Mesendoderm (in vitro differentiated cells): ENCODE results near the gene HES3.
A peak's percentile ranks its signal among the peaks of the same experiment; 100 is the strongest.

ENCODE experiments used
- DNase-seq: peaks from one replicate; pipeline ENCODE4 v3.0.0; 2013
- H2AK5ac ChIP-seq: 2 replicates; pipeline ENCODE4 v1.6.1; 2013; ENCODE audit warnings: low read length, inconsistent platforms
- H2BK120ac ChIP-seq: 2 replicates; pipeline ENCODE4 v1.6.1; 2013; ENCODE audit warnings: low read depth, mild to moderate bottlenecking, low read length, moderate library complexity, mixed read lengths
- H2BK15ac ChIP-seq: replicated peaks from 2 replicates; pipeline ENCODE4 v1.6.1; 2013; ENCODE audit warnings: low read depth, mild to moderate bottlenecking, moderate library complexity
- H2BK5ac ChIP-seq: 2 replicates; pipeline ENCODE4 v1.6.1; 2013; ENCODE audit warnings: low read length, inconsistent platforms
- H3K18ac ChIP-seq: 2 replicates; pipeline ENCODE4 v1.6.1; 2013; ENCODE audit warnings: mild to moderate bottlenecking, low read length, mixed read lengths
- H3K23ac ChIP-seq: one replicate; pipeline ENCODE4 v1.6.1; 2013; ENCODE audit warnings: low read length
- H3K27ac ChIP-seq: 2 replicates; pipeline ENCODE4 v1.5.1; 2013; ENCODE audit warnings: low read depth, mild to moderate bottlenecking, inconsistent platforms, low read length, moderate library complexity
- H3K27me3 ChIP-seq: 2 replicates; pipeline ENCODE4 v1.6.1; 2013; ENCODE audit warnings: low read length, control low read depth, mild to moderate bottlenecking, inconsistent platforms; ENCODE audit not compliant: insufficient read depth, poor library complexity
- H3K36me3 ChIP-seq: 2 replicates; pipeline ENCODE4 v1.6.1; 2013; ENCODE audit warnings: low read length, inconsistent platforms; ENCODE audit not compliant: control insufficient read depth, insufficient read depth
- H3K4ac ChIP-seq: one replicate; pipeline ENCODE4 v1.6.1; 2013; ENCODE audit warnings: low read depth, mild to moderate bottlenecking, low read length, moderate library complexity
- H3K4me1 ChIP-seq: 2 replicates; pipeline ENCODE4 v1.6.1; 2013; ENCODE audit warnings: low read depth, low read length, inconsistent platforms; ENCODE audit not compliant: control insufficient read depth
- H3K4me2 ChIP-seq: 2 replicates; pipeline ENCODE4 v1.6.1; 2013; ENCODE audit warnings: low read length
- H3K4me3 ChIP-seq: 2 replicates; pipeline ENCODE4 v1.5.1; 2013; ENCODE audit warnings: mild to moderate bottlenecking, low read length
- H3K56ac ChIP-seq: one replicate; pipeline ENCODE4 v1.6.1; 2013; ENCODE audit warnings: low read length
- H3K79me1 ChIP-seq: 2 replicates; pipeline ENCODE4 v1.6.1; 2013; ENCODE audit warnings: low read length, inconsistent platforms
- H3K79me2 ChIP-seq: 2 replicates; pipeline ENCODE4 v1.6.1; 2013; ENCODE audit warnings: mild to moderate bottlenecking, low read length; ENCODE audit not compliant: control insufficient read depth, insufficient read depth
- H3K9ac ChIP-seq: 2 replicates; pipeline ENCODE4 v1.6.1; 2013; ENCODE audit warnings: low read length, inconsistent platforms
- H4K5ac ChIP-seq: one replicate; pipeline ENCODE4 v1.6.1; 2013; ENCODE audit warnings: low read length
- H4K8ac ChIP-seq: one replicate; pipeline ENCODE4 v1.6.1; 2013; ENCODE audit warnings: low read depth, mild to moderate bottlenecking, control low read depth, low read length, moderate library complexity
- WGBS: extraction: QIAGEN DNeasy Blood & Tissue Kit; methylation state at CpG from one replicate; pipeline ENCODE4 v1.1.7; 2013; ENCODE audit warnings: low lambda C conversion rate, missing lambda C conversion rate; ENCODE audit not compliant: insufficient coverage; ENCODE audit errors: extremely low coverage; 5-methylcytosine and 5-hydroxymethylcytosine counted together

The HES3 gene

GRCh38 chr1:6263716-6264115 is 19.7 kb downstream of the HES3 start:
- Histone ChIP-seq H3K79me2 (no peaks in the 10 kb centered on the region), H4K5ac (no peak overlapping the region), H3K9ac (no peak overlapping the region), H2BK15ac (no peak overlapping the region), H3K56ac (no peak overlapping the region), H3K4me3 (no peak overlapping the region), H3K23ac (no peak overlapping the region), H4K8ac (no peak overlapping the region), H2AK5ac (no peak overlapping the region), H3K27ac (no peak overlapping the region), H3K4ac (no peak overlapping the region), H3K27me3 (no peaks in the 10 kb centered on the region), H3K4me2 (no peak overlapping the region), H2BK5ac (no peak overlapping the region), H3K4me1 (no peaks in the 10 kb centered on the region), H3K18ac (no peak overlapping the region), H3K79me1 (no peaks in the 10 kb centered on the region), H3K36me3 (no peaks in the 10 kb centered on the region), H2BK120ac (no peak overlapping the region)
- no CpG with 5 or more reads among the region's 7 CpGs for WGBS
- DNase-seq, result no peak

DNA sequence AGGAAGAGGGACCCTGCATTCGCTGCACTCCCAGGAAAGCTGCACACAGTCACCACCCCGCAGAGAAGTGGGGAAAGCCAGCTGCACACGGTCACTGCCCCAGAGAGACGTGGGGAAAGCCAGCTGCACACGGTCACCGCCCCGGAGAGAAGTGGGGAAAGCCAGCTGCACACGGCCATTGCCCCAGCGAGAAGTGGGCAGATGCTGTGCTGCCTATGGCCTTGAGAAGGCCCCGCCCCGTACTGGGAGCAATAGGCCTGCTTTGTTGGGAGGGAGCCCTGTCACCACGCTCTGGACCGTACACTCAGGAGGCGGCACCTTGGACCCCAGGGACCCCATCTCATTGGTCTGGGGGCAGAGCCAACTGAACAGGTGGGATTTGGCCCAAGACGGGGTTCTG is 21.2 kb downstream of the HES3 start:
- no peak overlapping the region for H4K5ac ChIP-seq
- H3K36me3 ChIP-seq, result no peaks in the 10 kb centered on the region

GRCh38 chr1:6266641-6267040 is 22.7 kb downstream of the HES3 start:
- Histone ChIP-seq H2BK15ac (no peak overlapping the region), H3K23ac (no peak overlapping the region), H3K4me3 (no peak overlapping the region), H3K4me1 (no peaks in the 10 kb centered on the region), H3K27ac (no peak overlapping the region), H3K18ac (no peak overlapping the region), H3K79me1 (no peaks in the 10 kb centered on the region), H2BK5ac (no peak overlapping the region), H3K79me2 (no peaks in the 10 kb centered on the region), H3K36me3 (no peaks in the 10 kb centered on the region), H4K5ac (no peak overlapping the region), H3K4ac (no peak overlapping the region), H2BK120ac (no peak overlapping the region), H3K56ac (no peak overlapping the region), H3K27me3 (no peaks in the 10 kb centered on the region), H4K8ac (no peak overlapping the region), H2AK5ac (no peak overlapping the region), H3K9ac (no peak overlapping the region), H3K4me2 (no peak overlapping the region)
- DNase-seq, result no peak
- no CpG with 5 or more reads among the region's 11 CpGs for WGBS

More for the DNA sequence above, 21.2 kb downstream of the HES3 start:
- Histone ChIP-seq H3K18ac (no peak overlapping the region), H3K56ac (no peak overlapping the region), H2BK120ac (no peak overlapping the region), H3K79me2 (no peaks in the 10 kb centered on the region), H3K79me1 (no peaks in the 10 kb centered on the region), H3K4me2 (no peak overlapping the region), H3K4me3 (no peak overlapping the region), H4K8ac (no peak overlapping the region), H3K27me3 (no peaks in the 10 kb centered on the region), H2AK5ac (no peak overlapping the region), H2BK5ac (no peak overlapping the region), H3K23ac (no peak overlapping the region), H3K9ac (no peak overlapping the region), H3K4ac (no peak overlapping the region), H2BK15ac (no peak overlapping the region), H3K27ac (no peak overlapping the region), H3K4me1 (no peaks in the 10 kb centered on the region)
- DNase-seq, result no peak
- WGBS, result no CpG with 5 or more reads among the region's 15 CpGs

- H3K27ac ChIP-seq, result no peak overlapping the region
- no peaks in the 10 kb centered on the region for H3K79me1 ChIP-seq
- no peaks in the 10 kb centered on the region for H3K79me2 ChIP-seq
- H2BK120ac ChIP-seq, result no peak overlapping the region
- no peaks in the 10 kb centered on the region for H3K36me3 ChIP-seq
- no peak overlapping the region for H2BK5ac ChIP-seq
- H3K23ac ChIP-seq, result no peak overlapping the region
- H4K8ac ChIP-seq, result no peak overlapping the region
- no peaks in the 10 kb centered on the region for H3K4me1 ChIP-seq
- no peak for DNase-seq
- no CpG with 5 or more reads among the region's 12 CpGs for WGBS
- no peak overlapping the region for H3K56ac ChIP-seq
- H3K4me3 ChIP-seq, result no peak overlapping the region
- no peak overlapping the region for H2AK5ac ChIP-seq
- no peak overlapping the region for H3K18ac ChIP-seq
- H3K4me2 ChIP-seq, result no peak overlapping the region
- no peak overlapping the region for H3K4ac ChIP-seq
- H4K5ac ChIP-seq, result no peak overlapping the region
- no peaks in the 10 kb centered on the region for H3K27me3 ChIP-seq
- no peak overlapping the region for H3K9ac ChIP-seq
- no peak overlapping the region for H2BK15ac ChIP-seq
Observed at GRCh38 chr1:6267686-6268322, 23.8 kb downstream of the HES3 start.

GRCh38 chr1:6268415-6268814 is 24.4 kb downstream of the HES3 start:
- no peak overlapping the region for H3K27ac ChIP-seq
- WGBS, result no CpG with 5 or more reads among the region's 21 CpGs
- H3K56ac ChIP-seq, result no peak overlapping the region
- peak; percentile 33 for DNase-seq
- no peak overlapping the region for H2BK5ac ChIP-seq
- no peak overlapping the region for H3K18ac ChIP-seq
- H4K8ac ChIP-seq, result no peak overlapping the region
- H2BK15ac ChIP-seq, result no peak overlapping the region
- H3K23ac ChIP-seq, result no peak overlapping the region
- no peak overlapping the region for H2BK120ac ChIP-seq
- H3K9ac ChIP-seq, result no peak overlapping the region
- no peaks in the 10 kb centered on the region for H3K36me3 ChIP-seq
- H3K4me1 ChIP-seq, result peaks cover 2% of the 10 kb centered on the region
- H3K79me1 ChIP-seq, result no peaks in the 10 kb centered on the region
- H2AK5ac ChIP-seq, result no peak overlapping the region
- H3K4me3 ChIP-seq, result no peak overlapping the region
- no peaks in the 10 kb centered on the region for H3K27me3 ChIP-seq
- no peak overlapping the region for H4K5ac ChIP-seq
- H3K4ac ChIP-seq, result no peak overlapping the region
- no peaks in the 10 kb centered on the region for H3K79me2 ChIP-seq
- H3K4me2 ChIP-seq, result no peak overlapping the region

- H3K4ac ChIP-seq, result no peak overlapping the region
- no peak overlapping the region for H3K23ac ChIP-seq
- no CpG with 5 or more reads among the region's 14 CpGs for WGBS
- H2AK5ac ChIP-seq, result no peak overlapping the region
- H3K4me2 ChIP-seq, result no peak overlapping the region
- peaks cover 2% of the 10 kb centered on the region for H3K4me1 ChIP-seq
- H2BK15ac ChIP-seq, result no peak overlapping the region
- no peak overlapping the region for H2BK120ac ChIP-seq
- H3K27ac ChIP-seq, result no peak overlapping the region
- H3K79me1 ChIP-seq, result no peaks in the 10 kb centered on the region
- no peak overlapping the region for H3K56ac ChIP-seq
- H3K79me2 ChIP-seq, result no peaks in the 10 kb centered on the region
- DNase-seq, result no peak
- no peak overlapping the region for H3K4me3 ChIP-seq
- no peak overlapping the region for H4K5ac ChIP-seq
- no peak overlapping the region for H2BK5ac ChIP-seq
- H3K9ac ChIP-seq, result no peak overlapping the region
- H3K18ac ChIP-seq, result no peak overlapping the region
- no peaks in the 10 kb centered on the region for H3K27me3 ChIP-seq
- no peak overlapping the region for H4K8ac ChIP-seq
- H3K36me3 ChIP-seq, result peaks cover 1% of the 10 kb centered on the region
Observed at GRCh38 chr1:6269296-6269695, 25.3 kb downstream of the HES3 start.
